HG03196 (cell line): Measurements from ENCODE around the gene ACE.

Experiments
- ATAC-seq: cut with Tn5 transposase; IDR thresholded peaks from one replicate; pipeline ENCODE4 v1.9.1; 2021; ENCODE audit not compliant: unreplicated experiment

The ACE gene

GRCh38 chr17:63474174-63474573 lies 2.7 kb upstream of the ACE start:
- no peak for ATAC-seq

GRCh38 chr17:63474586-63475460 lies 2.0 kb upstream of the ACE start:
- no peak for ATAC-seq

DNA sequence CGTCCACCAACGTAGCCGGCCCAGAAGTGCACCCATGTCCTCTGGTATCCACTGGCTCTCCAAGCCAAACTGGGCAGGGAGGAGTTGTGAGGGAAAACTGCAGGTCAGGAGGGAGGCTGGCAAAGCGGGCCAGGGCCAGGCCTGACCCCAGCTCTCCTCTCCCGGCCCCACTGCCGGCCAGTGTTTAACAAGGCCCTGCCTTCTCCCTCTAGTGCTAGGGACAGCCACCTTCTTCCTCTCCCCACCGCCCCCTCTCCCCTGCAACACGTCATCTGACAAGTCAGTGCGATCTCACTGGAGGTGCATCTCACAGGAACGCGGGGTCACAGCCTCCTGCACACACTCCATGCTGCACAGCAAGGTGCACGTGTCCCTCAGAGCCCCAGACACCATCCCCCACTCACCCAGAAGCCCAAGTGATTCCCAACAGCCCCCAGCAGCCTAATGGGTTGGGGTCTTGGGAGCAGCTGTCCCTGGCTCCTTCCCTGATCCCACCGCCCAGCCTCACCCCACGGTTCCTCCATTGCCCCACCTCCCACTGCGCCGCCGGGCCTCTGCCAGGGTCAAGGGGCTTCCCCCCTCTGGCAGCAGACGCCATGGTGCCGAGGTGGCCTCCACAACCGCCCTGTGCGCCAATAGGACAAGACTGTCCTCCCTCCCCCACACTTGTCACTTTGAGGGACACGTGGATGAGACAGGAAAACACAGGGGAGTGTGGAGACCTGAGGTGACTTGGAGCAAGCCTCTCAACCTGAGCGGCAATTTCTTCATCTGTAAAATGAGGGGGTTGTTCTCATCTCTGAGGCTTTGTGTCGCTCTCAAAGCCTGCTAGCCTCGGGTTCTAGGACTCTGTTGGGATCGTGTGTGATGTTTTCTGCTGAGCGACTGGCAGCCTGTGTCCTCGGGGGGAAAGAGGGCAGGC lies 1.1 kb upstream of the ACE start:
- ATAC-seq = no peak

- no peak for ATAC-seq
These were observed 405 bp upstream of the ACE start for GRCh38 chr17:63476459-63476853.

- no peak for ATAC-seq
These were observed 899 bp downstream of the ACE start for GRCh38 chr17:63477480-63478440.

DNA sequence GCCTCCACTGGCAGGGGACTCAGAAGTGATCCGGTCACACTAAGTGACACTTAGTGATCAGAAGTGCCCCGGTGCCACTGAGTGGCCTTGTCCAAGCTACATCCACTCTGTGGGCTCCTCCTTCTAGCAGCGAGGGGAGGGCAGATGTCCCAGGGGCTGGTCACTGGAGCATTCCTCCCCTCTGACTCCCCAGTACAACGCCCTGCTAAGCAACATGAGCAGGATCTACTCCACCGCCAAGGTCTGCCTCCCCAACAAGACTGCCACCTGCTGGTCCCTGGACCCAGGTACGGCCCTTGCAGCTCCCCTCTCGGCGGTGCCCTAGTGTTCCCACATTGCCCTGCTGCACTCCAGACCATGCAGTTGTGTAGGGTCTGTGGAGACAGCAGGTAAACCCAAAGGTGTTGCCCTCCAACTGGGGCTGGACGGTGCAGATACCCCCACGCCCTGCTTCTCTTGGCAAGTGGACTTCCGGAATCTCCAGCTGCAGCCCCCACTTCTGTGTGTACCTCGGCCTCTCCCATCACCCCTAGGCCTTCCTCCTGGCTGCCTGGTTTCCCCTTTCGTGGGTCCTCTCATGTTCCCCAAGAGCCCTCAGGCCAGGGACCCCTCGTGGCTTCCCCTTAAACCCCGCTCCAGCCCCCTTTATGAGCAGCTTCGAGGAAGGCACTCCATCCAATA lies 2.1 kb downstream of the ACE start:
- ATAC-seq = no peak

GRCh38 chr17:63479495-63480184 lies 2.8 kb downstream of the ACE start:
- ATAC-seq = no peak

- no peak for ATAC-seq
These were observed 3.4 kb downstream of the ACE start for GRCh38 chr17:63480192-63480784.

DNA sequence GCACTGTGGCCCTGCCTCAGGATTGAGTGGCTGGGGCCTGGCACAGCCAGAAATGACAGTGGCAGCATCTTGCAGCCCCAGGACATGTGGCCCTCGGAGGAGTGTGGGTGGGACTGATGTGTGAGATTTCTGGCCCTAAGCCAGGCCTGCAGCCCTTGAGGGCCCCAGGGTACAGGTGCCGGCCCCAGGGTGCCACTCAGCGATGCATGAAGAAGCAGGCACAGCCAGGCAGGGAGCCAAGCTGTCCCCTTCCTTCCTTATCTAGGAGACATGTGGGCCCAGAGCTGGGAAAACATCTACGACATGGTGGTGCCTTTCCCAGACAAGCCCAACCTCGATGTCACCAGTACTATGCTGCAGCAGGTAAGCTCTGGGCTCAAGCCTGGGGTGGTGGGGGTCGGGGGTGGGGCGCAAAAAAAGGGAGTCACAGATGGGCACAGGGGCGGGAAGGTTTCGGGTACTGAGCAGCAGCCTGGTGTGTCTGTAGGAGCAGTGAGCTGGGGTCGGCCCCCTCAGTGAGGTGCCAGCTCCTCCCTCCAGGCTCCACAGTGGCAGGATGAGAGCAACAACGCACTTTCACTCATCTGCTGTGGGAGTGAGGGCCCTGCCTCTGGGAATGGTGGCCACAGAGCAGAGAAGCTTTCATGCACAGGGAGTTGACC lies 4.1 kb downstream of the ACE start:
- no peak for ATAC-seq

GRCh38 chr17:63481488-63481870 lies 4.6 kb downstream of the ACE start:
- no peak for ATAC-seq

DNA sequence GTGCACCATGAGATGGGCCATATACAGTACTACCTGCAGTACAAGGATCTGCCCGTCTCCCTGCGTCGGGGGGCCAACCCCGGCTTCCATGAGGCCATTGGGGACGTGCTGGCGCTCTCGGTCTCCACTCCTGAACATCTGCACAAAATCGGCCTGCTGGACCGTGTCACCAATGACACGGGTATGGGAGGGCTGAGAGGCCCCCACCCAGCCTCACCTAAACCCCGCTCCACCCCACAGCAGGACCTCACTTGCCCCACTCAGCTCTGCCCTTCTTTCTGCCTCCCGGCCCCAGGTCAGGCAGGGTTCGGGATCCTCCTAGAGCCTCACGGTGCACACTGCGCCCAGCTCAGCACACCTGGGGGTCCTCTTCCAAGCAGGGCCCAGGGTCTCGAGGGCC lies 5.6 kb downstream of the ACE start:
- ATAC-seq = no peak

GRCh38 chr17:63483038-63483437 lies 6.2 kb downstream of the ACE start:
- ATAC-seq = no peak

- ATAC-seq = no peak
These were observed 7.1 kb downstream of the ACE start for GRCh38 chr17:63483655-63484575.

DNA sequence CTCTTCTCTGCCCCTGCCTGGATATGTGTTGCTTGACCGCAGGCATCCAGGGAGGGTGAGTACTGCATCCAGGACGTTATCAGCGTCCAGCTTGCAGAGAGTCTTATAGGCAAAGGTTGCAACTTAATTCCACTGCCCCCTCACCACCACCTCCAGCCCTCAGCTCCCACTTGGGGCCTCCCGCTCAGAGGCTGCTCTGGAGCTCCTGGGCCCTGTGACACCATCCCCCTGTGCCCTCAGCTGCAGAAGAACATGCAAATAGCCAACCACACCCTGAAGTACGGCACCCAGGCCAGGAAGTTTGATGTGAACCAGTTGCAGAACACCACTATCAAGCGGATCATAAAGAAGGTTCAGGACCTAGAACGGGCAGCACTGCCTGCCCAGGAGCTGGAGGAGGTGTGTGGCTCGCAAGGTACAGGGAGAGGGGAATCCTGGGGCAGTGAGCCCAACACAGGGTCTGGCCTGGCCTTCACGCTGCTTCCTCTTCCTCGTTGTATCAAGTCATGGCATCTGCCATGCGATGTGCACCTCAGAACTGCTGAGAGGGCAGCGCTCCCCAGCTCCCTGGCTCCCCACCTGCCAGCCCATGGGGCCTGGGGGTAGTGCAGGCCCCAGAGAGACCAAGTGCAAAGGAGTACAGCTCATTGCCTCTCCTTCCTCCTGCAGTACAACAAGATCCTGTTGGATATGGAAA lies 9.6 kb downstream of the ACE start:
- no peak for ATAC-seq

GRCh38 chr17:63487014-63487339 lies 10.1 kb downstream of the ACE start:
- no peak for ATAC-seq

DNA sequence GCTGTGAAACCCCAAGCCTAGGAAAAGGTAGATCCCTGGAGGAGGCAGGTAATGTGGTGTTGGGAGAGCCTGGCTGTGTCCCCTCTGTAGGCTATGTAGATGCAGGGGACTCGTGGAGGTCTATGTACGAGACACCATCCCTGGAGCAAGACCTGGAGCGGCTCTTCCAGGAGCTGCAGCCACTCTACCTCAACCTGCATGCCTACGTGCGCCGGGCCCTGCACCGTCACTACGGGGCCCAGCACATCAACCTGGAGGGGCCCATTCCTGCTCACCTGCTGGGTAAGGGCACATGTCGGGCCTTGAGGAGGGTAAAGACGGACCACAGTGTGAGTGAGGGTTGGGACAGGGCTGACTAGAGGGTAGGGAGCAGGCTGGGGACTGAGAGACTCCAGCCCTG lies 12.0 kb downstream of the ACE start:
- ATAC-seq = no peak

GRCh38 chr17:63489291-63489690 lies 12.4 kb downstream of the ACE start:
- no peak for ATAC-seq
